GM18508 (cell line): ENCODE results near the gene ZNF675.
"Not testable (repeated sequence)": the region's sequence is repeated elsewhere in the genome, so short reads cannot be mapped to it uniquely, and the experiment has no call there.

ENCODE experiments used
- ATAC-seq: cut with Tn5 transposase; IDR thresholded peaks from one replicate; pipeline ENCODE4 v1.9.1; 2021; ENCODE audit warnings: moderate number of reproducible peaks; ENCODE audit not compliant: insufficient read depth, unreplicated experiment

Gene ZNF675

DNA sequence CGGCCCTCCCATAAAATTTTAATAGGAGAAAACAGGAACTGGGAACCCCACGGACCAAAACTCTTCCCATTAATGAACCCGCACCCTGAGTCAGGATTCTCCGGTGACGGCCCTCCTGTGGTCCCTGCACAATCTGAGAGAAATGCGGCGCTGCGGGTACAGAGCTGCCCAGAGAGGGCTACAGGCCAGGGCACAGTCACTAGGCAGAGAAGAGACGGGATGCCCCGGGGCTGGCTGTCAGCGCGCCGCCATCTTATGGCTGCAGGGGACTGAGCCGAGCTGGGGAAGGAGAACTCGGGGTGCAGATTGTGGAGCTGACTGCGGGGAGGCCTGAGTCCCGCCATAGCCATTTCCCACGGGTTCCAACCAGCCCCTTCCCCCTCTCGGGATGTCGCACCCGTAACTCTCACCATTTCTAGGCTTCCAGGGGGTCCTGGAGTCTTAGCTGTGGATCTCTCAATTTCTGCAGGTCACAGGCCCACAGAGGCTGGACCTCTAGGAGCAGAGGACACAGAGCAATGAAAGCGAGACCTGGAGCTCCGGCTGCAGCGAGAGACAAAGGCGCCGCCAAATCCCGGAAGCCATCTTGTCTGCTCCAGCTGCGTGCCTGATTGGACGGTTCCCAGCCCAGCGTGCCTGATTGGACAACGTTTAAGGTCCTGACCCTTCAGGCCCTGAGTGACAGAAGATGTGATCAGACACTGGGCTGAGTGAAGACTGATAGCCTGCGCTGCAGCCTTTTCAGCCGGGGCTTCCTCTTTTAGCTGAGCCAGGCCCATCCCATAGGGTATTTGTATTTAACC is at the start of gene ZNF675:
Gene ZNF675 (minus strand): TSS at position 592 of the 803 bp plus-strand sequence. CDS start 179 bp downstream, at position 413.
- peak; percentile 74 for ATAC-seq

DNA sequence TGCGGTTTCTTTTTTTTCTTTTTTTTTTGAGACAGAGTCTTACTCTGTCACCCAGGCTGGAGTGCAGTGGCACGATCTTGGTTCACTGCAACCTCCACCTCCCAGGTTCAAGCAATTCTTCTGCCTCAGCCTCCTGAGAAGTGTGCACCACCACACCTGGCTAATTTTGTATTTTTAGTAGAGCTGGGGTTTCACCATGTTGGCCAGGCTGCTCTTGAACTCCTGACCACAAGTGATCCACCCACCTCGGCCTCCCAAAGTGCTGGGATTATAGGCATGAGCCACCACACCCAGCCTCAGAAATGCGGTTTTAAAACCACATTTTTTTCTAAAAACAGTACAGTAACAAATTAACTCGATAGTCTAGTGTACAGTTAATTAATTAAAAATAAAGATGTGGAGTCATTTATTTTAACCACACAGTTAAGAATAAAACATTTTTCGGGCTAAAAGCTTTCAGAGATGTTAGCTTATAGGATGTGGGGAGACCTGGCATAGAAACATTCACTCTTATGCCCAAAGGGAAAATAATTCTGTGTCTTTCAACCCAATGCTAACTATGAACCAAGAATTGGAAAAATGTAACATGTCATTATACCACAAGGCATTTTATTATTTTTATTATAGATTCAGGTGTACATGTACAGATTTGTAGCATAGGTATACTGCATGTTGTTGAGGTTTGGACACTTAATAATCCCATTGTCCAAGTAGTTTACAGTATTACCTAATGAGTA is 43.9 kb upstream of the ZNF675 start:
- ATAC-seq: not testable (repeated sequence)

DNA sequence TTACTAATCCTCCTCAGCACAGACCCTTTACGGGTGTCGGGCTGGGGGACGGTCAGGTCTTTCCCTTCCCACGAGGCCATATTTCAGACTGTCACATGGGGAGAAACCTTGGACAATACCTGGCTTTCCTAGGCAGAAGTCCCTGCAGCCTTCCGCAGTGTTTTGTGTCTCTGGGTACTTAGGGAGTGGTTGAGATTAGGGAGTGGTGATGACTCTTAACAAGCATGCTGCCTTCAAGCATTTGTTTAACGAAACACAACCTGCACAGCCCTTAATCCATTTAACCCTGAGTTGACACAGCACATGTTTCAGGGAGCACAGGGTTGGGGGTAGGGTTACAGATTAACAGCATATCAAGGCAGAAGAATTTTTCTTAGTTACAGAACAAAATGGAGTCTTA is 37.1 kb upstream of the ZNF675 start:
- not testable (repeated sequence) for ATAC-seq

DNA sequence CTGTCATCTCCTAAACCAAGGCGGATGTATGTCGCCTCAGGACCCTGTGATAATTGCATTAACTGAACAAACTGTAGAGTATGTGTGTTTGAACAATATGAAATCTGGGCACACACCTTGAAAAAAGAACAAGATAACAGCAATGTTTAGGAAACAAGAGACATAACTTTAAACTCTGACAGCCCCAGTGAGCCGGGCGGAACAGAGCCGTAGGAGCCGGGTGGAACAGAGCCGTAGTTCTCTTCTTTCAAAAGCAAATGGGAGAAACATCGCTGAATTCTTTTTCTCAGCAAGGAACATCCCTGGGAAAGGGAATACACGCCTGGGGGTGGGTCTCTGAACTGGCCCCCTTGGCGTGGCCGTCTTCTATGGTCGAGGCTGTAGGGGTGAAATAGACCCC is 31.8 kb upstream of the ZNF675 start:
- no peak for ATAC-seq

DNA sequence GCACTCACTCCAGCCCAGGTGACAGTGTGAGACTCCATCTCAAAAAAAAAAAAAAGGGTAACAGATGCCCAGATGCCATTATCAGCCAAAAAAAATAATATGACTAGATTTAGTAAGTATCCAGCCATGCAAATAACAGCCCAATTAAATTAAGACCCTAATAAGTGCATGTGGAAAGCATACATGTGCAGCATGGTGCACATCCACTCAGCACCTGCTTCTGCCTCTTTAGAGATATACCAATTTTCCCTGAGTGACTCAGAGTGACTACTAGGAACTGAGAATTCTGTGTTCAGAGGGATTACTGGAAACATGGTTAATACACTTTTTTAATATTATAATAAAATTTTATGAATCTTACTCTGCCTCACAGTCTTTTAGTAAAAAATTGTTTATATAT is 29.8 kb upstream of the ZNF675 start:
- no peak for ATAC-seq

DNA sequence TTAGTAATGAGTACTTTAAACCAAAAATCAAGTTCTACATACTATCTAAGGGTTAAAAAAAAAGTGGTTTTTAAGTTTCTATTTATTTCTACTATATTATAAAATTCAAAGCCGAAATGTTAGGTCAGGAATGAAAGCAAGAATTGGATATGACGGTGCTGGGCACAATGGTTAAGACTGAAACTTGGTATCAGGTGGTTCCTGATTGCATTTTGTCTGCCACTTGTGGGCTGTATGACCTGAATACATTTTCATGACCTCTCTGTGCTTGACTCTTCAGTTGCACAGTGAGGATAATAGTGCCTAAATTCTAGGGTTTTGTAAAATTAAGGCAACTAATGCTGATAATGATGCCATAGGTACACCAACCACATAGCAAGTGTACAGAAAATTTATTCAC is 22.3 kb upstream of the ZNF675 start:
- ATAC-seq: no peak

DNA sequence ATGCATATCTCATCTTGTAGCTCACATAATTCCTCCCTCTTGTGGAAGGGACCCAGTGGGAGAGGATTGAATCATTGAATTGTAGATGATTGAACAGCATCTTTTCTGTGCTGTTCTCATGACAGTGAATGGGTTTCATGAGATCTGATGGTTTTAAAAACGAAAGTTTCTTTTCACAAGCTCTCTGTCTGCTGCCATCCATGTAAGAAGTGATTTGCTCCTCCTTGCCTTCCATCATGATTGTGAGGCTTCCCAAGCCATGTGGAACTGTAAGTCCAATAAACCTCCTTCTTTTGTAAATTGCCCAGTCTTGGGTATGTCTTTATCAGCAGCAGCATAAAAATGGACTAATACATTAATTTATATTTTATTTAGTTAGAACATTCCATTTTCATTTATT is 19.6 kb upstream of the ZNF675 start:
- no peak for ATAC-seq

DNA sequence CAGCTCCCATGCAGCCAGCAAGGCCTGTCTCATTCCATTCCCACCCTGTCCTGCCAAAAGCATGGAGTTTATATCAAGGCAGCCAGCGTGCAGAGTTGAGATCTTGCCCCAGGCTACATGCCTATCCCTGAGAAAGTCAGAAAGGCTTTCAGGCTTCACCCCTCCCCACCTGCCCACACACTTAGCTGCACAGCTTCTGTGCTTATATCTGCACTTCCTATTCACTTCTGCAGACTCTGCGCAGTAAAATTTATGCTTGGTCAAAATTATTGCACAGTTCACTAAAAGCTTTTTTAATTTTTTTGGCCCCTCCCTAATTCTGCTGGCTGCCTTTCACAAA is 12.5 kb upstream of the ZNF675 start:
- ATAC-seq: no peak

DNA sequence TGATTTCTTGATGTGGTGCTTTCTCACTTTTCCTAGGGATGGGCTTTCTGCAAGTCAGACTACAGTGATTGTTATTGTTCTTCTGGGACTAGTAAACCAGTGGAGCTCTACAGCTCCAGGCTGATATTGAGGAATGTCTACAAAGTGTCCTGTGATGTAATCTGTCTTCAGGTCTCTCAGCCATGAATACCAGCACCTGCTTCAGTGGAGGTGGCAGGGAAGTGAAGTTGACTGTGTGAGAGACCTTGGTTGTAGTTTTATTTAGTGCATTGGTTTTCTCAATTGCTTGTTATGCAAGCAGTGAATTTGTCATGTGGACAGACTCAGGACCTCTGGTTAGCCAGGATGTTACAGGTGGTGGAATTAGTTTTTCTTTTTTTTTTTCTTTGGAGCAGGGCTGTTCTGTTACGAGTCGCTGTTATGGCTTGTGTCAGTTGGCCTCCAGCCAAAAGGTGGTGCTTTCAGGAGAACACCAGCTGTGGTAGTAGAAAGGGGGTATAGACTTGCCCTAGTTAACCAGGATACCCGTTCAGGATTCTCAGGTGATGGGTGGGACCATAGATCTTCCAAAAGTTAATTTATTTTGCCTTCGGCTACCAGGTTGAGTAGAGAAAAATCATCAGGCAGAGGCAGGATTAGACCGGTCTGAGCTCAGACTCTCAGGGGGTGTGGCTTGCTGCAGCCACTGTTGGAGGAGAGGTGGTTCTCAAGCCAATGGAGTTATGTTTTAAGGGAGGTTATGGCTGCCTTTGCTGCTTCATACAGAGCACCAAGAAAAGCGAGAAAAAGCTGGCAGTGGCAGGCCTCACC is 11.9 kb upstream of the ZNF675 start:
- no peak for ATAC-seq

DNA sequence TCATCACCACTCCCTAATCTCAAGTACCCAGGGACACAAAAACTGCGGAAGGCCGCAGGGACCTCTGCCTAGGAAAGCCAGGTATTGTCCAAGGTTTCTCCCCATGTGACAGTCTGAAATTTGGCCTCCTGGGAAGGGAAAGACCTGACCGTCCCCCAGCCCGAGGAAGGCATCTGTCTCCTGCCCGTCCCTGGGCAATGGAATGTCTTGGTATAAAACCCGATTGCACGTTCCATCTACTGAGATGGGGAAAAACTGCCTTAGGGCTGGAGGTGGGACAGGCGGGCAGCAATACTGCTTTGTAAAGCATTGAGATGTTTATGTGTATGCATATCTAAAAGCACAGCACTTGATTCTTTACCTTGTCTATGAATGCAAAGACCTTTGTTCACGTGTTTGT is 5.9 kb upstream of the ZNF675 start:
- not testable (repeated sequence) for ATAC-seq

DNA sequence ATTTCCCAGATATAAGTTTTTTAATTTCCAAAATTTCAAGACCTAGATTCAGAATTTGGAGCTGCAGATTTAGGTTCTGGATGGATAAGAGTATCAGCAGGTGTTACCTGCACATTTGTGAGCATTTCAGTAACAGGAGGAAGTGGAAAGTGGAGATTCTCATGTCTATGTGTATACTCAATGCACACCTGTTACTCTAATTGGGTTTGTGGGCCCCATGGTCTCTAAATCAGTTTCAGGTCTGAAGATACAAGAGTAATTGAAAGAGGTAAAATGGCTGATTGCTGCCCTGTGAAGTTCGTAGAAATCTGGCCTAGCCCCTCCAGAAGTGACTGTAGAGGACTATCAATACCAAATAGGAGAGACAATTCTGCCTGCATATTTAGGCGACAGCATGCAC is 13.9 kb downstream of the ZNF675 start:
- no peak for ATAC-seq

DNA sequence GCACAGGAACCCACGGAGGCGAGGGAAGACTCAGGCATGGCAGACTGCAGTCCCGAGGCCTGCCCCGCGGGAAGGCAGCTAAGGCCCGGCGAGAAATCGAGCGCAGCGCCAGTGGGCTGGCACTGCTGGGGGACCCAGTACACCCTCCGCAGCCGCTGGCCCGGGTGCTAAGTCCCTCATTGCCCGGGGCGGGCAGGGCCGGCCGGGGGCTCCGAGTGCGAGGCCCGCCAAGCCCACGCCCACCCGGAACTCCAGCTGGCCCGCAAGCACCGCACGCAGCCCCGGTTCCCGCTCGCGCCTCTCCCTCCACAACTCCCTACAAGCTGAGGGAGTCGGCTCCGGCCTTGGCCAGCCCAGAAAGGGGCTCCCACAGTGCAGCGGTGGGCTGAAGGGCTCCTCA is 18.4 kb downstream of the ZNF675 start:
- ATAC-seq: not testable (repeated sequence)

DNA sequence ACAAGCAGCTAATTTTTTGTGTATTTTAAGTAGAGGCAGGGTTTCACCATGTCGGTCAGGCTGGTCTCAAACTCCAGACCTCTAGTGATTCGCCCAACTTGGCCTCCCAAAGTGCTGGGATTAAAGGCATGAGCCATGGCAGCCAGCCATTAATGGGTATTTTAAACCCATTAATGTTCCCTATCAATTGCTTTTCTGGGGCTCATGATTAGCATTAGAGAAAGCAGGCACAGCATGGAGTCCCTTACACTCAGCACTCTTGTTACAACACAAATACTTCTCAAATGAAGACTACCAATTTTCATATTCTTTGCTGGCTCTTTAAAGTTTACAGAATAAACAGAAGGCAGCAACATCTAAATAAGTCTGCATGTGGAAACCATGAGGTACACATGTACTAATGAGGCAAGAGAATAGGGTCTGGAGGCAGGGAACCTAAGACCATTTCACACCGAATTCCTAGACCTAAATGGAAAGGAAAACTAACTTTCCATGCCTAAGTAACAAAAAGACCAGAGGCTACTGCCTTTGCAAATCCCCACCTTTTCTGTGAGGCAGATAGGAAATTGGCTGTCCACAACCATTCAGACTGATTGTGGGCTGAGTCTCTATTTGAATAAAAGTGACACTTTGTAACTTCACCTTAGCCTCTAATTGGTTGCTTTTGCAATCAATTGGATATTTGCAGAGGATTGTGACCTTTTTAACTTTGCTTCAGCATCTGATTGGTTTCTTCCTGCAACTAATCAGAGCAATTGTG is 21.2 kb downstream of the ZNF675 start:
- no peak for ATAC-seq

DNA sequence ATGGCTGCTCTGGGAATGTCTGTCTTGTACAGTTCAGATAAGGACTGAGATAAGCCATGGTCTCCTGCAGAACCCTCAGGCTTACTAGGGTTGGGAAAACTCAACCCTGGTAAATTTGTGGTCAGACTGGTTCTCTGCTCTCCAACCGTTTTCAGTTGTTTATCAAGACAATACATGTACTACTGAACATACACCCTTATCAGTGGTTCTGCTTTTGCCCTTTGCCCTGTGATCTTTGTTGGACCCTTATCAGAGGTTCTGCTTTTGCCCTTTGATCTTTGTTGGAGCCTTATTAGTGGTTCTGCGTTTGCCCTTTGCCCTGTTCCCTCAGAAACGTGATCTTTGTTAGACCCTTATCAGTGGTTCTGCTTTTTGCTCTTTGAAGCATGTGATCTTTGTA is 37.2 kb downstream of the ZNF675 start:
- not testable (repeated sequence) for ATAC-seq
